GM06990 (cell line): Measurements from ENCODE around the gene CBLN2.
A peak's percentile ranks its signal among the peaks of the same experiment; 100 is the strongest.

Source experiments
- DNase-seq: peaks from one replicate; pipeline ENCODE4 v3.0.0-alpha.2; 2011; ENCODE audit not compliant: insufficient read length; ENCODE audit errors: extremely low read depth
- H3K27me3 ChIP-seq: replicated peaks from 2 replicates; pipeline ENCODE4 v1.6.0; 2011; ENCODE audit warnings: low read length; ENCODE audit not compliant: control insufficient read depth, insufficient read depth
- H3K36me3 ChIP-seq: 2 replicates; pipeline ENCODE4 v1.5.1; 2011; ENCODE audit warnings: low read length; ENCODE audit not compliant: control insufficient read depth, insufficient read depth
- H3K4me3 ChIP-seq: replicated peaks from 2 replicates; pipeline ENCODE4 v1.5.1; 2011; ENCODE audit warnings: low read depth, mild to moderate bottlenecking, control low read depth, low read length
- TF ChIP-seq, protein P1 (sequence below): IDR thresholded peaks from 2 replicates; pipeline ENCODE4 v1.5.1; 2011; ENCODE audit warnings: low read length, control low read depth, mild to moderate bottlenecking, inconsistent platforms; ENCODE audit not compliant: insufficient read depth, poor library complexity, severe bottlenecking

CBLN2 gene

DNA sequence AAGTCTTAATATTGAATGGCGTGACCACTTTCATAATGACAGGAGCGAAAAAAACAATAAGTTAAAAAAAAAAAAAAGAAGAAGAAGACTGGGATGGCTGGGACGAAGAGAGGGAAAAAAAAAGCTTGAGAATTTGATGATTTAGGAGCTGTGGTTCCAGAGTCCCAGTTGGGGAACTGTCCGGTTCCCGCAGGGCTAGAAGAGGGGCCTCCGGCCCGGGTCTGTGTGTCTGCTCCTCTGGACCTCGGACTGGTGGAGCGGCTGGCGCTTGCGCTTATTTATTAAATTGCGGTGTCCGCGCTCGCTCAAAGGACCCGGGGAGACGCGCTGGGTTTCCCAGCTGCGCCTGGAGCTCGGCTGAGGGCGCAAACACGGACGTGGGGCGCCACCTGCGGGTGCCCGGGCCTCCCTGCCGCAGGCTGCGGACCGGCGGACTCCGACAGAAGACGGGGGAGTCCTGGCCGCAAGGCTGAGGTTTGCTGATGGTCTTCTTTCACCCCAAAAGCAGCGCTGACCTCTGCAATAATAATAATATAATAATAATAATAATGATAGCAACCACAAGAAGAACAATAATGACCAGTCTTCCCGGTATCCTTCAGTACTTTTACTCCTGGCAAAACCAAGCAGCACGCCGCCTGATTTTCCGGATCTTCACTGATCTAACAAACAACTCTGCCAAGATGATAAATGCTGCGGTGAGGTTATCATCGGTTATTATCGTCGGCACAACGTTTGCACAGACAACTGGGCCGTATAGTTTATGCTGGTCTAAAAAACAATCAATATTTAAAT lies at the start of gene CBLN2:
Gene CBLN2, minus strand, starts transcription at position 251 of the 795 bp plus-strand sequence. CDS start 2,182 bp downstream, outside the sequence.
- Histone ChIP-seq H3K36me3 (no peaks in the 10 kb centered on the region), H3K27me3 (no peaks in the 10 kb centered on the region), H3K4me3 (no peak within 1 kb of the TSS)
- peak; percentile 48 for DNase-seq
- TF ChIP-seq, protein P1, sequence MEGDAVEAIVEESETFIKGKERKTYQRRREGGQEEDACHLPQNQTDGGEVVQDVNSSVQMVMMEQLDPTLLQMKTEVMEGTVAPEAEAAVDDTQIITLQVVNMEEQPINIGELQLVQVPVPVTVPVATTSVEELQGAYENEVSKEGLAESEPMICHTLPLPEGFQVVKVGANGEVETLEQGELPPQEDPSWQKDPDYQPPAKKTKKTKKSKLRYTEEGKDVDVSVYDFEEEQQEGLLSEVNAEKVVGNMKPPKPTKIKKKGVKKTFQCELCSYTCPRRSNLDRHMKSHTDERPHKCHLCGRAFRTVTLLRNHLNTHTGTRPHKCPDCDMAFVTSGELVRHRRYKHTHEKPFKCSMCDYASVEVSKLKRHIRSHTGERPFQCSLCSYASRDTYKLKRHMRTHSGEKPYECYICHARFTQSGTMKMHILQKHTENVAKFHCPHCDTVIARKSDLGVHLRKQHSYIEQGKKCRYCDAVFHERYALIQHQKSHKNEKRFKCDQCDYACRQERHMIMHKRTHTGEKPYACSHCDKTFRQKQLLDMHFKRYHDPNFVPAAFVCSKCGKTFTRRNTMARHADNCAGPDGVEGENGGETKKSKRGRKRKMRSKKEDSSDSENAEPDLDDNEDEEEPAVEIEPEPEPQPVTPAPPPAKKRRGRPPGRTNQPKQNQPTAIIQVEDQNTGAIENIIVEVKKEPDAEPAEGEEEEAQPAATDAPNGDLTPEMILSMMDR: peak; percentile 88

DNA sequence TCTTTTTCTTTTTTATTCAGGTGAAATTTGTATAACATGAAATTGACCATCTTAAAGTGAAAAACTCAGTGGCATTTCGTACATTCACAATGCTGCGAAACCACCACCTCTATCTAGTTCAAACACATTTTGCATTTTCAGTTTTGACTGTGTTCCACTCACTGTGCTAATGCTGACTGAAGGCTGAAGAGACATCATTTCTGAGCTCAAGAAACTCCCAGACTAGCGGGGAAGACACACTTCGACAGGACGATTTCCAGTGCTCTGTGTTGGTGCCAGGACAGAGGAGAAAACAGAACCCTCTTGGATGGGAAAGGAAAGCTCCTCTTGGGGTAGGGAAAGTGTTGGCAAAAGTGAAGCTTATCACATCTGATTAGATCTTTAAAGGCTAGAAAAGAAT lies 44.2 kb upstream of the CBLN2 start:
- H3K27me3 ChIP-seq: no peaks in the 10 kb centered on the region
- TF ChIP-seq, protein P1: no peak
- DNase-seq: no peak
- no peak overlapping the region for H3K4me3 ChIP-seq
- no peaks in the 10 kb centered on the region for H3K36me3 ChIP-seq

DNA sequence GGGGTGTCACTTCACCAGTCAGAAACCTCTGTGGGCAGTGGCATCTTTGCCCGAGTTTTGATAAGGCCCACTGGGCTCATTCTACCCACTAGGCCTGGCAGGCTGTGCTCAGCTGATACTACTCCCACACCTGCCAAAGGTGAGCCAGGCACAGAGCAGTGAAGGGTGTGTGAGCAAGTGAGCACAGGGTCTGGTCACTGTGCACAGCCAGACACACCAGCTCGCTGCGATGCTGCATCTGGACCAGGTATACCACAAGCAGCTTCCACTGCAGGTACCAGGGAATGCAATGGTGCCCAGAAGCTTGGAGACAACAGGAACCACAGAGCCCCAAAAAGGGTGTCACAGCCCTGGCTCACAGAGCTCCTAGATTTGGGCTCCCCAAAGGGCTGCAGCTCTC lies 40.6 kb upstream of the CBLN2 start:
- DNase-seq: no peak
- Histone ChIP-seq H3K36me3 (no peaks in the 10 kb centered on the region), H3K27me3 (no peaks in the 10 kb centered on the region), H3K4me3 (no peak overlapping the region)
- TF ChIP-seq, protein P1: no peak

DNA sequence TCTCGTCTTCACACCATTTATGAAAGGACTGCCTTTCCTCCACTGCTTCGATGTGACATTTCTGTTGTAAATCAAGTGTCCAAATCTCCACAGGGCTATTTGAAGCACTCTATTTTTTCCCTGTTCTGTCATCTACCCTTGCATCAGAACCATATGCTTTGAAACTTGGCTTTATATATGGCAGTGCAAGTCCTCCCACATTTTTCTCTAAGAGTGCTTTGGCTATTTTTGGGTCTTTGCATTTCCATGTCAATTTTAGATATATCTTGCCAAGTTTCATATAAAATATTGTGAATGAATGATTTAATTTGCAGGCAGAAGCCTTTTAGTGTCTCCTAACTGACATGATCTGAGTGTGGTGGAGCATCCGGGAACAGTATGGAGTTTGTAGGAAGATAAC lies 37.8 kb upstream of the CBLN2 start:
- TF ChIP-seq, protein P1: no peak
- H3K36me3 ChIP-seq: no peaks in the 10 kb centered on the region
- no peak for DNase-seq
- no peaks in the 10 kb centered on the region for H3K27me3 ChIP-seq
- no peak overlapping the region for H3K4me3 ChIP-seq

DNA sequence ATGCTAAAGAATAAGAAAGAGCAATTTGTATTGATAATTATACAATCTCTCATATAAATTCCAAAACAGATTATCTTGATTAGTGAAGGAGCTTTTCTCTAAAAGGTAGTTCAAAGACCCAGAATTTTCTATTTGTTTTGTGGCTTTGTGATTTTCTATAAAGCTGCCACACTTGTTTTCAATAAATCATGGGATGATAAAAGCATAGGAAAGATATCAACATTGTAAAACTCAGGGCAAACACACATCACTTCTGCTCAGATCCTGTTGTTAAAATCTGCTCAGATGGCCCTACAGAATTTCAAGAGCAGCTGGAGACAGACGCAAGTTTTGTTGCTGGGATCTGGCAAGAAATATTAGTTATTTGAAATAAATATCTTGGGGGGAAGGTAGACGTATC lies 28.8 kb upstream of the CBLN2 start:
- Histone ChIP-seq H3K36me3 (no peaks in the 10 kb centered on the region), H3K4me3 (no peak overlapping the region), H3K27me3 (no peaks in the 10 kb centered on the region)
- DNase-seq: no peak
- TF ChIP-seq, protein P1: no peak
